ENCODE measurements around the gene TFF2.

TFF2 gene

DNA sequence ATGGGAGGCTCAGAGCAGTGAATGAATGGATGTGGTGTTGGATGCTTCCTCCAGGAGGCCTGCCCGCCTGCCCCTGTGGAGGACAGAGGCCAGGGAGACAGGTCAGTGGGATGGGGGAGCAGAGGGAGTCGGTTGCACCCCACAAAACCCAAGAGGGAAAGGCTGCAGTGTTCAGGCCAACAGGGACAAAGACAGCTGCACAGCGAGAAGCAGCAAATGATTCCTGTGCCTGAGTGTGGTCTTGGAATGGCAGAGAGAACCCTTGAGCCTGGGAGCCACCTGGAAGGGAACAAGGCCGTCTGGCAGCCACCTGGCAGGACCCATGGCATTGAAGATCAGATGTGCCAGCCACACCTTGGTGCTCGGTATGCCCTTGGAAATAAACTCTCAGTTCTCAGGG lies 43.7 kb downstream of the TFF2 start:
- DNase-seq (ENCODE audit: low read depth in 3 of 3, low spot score in 1 of 3) = no peak

DNA sequence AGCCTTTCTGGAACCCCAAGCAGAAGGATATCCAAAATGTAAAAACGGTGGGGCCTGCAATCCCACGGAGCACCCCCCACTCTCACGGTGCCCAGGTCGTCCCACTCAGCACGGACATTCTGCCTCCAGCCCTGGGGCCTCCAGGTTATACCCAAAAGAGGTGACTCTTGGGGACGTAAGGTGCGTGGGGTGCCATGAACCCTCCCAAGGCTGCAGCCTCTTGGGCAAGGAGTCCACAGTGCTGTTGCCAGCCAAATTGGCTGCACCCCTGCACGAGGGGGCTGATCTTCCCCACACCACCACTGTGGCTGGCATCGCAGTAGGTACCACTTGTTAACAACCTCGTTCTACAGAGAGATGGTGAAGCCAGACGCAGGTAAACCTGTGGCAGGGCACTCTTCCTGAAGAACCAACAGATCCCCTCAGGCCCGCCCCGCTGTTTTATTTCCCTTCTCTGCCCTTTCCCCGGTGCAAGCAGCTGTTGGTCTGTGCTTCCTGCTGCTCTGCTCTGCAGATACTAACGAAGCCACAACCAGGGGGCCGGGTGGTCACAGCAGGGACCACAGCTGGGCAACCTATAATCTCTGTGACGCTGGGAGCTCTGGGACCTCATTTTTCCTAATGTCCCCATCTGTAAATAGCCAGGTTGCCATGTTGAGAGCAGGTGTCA lies 44.3 kb downstream of the TFF2 start:
- no peak for DNase-seq (ENCODE audit: low read depth in 3 of 3, low spot score in 1 of 3)

GRCh38 chr21:42305707-42306147 lies 45.1 kb downstream of the TFF2 start:
- no peak for DNase-seq (ENCODE audit: low read depth in 3 of 3, low spot score in 1 of 3)

DNA sequence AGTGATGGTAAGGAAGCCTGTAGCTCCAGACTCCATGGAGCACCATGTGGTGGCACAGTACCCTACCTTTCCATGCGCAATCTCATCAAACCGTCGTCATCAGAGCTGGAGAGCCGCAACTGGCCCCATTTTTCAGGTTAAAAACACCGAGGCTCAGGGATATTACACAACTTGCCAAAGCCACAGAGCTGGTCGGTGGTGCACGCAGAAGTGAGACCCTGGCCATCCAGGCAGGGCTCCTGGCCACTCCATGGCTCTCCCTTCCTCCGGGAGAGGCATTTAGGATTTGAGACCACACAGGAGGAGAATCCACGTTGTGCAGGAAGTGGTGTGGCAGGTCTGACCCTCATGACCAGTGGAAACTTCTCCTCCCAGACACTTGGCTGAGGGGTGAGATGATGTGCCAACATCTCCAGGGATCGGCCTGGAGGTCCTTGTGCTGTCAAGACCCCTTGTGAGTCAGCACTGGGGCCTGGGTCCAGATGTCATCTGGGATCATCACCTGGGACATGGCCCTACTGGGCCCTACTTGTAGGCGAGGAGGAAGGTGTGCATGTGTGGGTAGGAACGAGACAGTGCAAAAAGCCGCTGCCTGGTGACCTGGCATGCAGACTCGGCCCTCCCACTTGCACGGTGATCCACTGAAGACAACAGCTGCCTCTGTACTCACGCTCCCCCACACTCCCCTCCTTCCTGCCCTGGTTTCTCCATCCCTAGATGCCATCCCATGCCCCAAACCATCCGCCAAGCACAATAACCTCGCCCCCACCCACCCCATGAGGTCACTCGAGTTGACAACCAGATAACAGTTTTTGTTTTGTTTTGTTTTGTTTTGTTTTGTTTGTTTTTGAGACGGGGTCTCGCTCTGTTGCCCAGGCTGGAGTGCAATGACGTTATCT lies 46.0 kb downstream of the TFF2 start:
- DNase-seq (ENCODE audit: low read depth in 3 of 3, low spot score in 1 of 3) = no peak

GRCh38 chr21:42303443-42303842 lies 47.4 kb downstream of the TFF2 start:
- DNase-seq (ENCODE audit: low read depth in 3 of 3, low spot score in 1 of 3) = no peak

DNA sequence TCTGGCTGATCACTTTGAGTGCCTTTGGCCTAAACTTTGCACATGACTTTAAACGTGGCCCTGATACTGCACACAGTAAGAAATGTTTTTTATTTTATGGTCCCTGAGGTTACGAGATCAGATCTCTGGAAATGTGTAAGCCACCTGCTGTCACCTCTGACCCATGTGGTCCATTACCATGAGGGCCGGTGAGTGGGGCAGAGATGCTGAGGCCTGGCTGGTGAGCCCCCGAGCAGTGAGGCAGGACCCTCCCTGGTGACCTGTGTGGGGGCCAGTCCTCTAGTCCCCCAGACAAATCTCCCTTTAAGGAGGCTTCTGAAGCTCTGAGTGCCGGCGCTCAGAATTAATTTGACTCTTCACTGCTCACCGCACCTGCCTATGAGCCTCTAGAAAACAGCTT lies 48.0 kb downstream of the TFF2 start:
- DNase-seq (ENCODE audit: low read depth in 3 of 3, low spot score in 1 of 3) = no peak

DNA sequence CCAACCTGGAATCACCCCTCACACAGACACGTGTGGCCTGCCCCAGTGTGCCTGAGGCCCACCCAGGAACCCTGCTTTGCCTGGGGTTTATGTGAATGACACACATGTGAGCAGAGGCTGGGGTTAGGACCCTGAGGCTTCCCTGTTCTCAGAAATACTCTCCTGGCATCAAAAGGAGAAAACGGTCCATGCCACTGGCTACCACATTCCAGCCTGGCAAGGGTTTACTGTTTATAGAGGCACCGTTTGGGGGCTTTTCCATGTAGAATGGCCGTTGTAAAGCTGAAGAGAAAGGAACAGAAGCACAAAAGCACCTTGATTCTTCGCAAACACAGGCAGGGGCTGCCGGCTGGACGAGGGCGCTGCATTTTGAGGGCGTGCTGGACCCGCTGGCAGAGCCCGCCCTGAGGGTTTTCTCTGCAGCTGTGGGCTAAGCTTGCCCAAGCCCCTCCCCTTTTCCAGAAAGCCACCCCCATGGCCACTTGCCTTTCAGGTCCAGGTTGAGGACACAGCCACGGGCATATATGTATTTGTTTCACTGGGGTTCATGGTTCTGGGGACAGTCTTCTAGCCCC lies 48.6 kb downstream of the TFF2 start:
- DNase-seq (ENCODE audit: low read depth in 3 of 3, low spot score in 1 of 3) = no peak

DNA sequence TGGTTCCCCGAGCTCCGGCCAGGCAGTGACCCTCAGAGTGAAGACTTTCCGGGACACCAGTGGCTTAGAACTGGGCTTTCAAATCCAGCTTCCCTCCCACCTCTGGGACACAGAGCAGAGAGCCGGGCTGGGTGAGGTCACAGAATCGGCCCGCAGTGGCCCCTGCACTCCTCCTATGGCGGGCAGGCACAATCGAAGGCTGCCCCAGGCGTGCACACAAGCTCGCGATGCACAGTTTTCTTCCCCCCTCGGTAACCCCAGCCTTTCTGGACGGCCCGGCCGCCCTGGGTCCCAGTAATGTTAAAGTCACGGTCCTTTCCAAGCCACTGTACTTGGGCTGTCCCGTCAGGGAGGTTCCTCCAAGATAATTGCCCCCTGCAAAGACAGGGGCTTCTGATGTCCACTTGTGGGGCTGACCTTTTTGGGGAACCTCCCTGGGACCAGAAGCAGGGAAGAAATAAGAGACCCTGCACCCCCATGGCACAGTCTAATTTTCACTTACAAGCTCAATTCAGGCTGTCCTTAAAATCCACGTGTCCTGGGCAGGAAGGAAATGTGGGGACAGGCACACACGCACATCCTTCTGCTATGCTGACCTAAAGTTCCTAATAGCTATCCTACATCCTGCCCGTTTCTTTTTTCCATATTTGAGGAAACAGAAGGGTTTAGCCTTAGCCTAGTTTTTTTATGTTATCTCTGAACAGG lies 49.3 kb downstream of the TFF2 start:
- DNase-seq (ENCODE audit: low read depth in 3 of 3, low spot score in 1 of 3) = no peak

- no peak for DNase-seq (ENCODE audit: low read depth in 3 of 3, low spot score in 1 of 3)
Observed at GRCh38 chr21:42300956-42301355, 49.8 kb downstream of the TFF2 start.

- DNase-seq (ENCODE audit: low read depth in 3 of 3, low spot score in 1 of 3) = no peak
Observed at GRCh38 chr21:42300045-42300583, 50.7 kb downstream of the TFF2 start.

DNA sequence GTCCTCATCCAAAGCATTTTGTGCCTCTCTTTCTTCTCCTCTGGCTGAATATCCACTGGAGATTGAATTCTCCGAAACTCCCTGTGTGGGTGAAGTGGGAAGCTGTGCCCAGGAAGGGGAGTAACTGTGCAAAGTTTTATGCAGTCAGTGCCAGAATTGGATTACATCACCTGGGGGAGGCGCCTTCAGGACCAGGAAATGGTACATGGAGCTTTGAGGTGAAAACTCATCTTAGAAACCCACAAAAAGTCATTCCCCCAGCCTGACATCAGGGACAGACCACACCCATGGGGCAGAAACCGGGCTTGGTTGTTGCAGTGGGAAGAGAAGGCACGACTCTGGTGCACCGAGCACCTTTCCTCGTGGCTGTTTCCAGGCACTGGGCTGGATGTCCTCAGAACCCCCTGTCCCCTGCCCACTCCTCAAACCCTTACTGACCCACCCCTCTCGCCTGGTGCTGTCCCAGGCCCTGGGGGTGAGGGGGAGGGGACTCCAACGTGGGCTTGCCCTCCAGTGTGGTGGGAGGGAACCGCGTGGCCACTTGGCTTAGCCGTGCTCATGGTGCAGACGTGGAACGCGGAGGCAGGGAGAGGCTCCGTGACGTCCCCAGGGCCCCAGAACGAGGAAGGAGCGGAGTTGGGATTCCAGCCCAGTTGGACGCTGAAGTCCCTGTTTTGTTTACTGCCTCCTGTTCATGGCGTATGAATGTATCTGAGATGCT lies 51.3 kb downstream of the TFF2 start:
- no peak for DNase-seq (ENCODE audit: low read depth in 3 of 3, low spot score in 1 of 3)

GRCh38 chr21:42298657-42299056 lies 52.1 kb downstream of the TFF2 start:
- DNase-seq (ENCODE audit: low read depth in 3 of 3, low spot score in 1 of 3) = no peak

- DNase-seq (ENCODE audit: low read depth in 3 of 3, low spot score in 1 of 3) = no peak
Observed at GRCh38 chr21:42298237-42298636, 52.6 kb downstream of the TFF2 start.

- no peak for DNase-seq (ENCODE audit: low read depth in 3 of 3, low spot score in 1 of 3)
Observed at GRCh38 chr21:42297377-42297776, 53.4 kb downstream of the TFF2 start.

- DNase-seq (ENCODE audit: low read depth in 3 of 3, low spot score in 1 of 3) = no peak
Observed at GRCh38 chr21:42296501-42296900, 54.3 kb downstream of the TFF2 start.
